Tibial nerve (tissue), 4 donors: Measurements from ENCODE around the gene PLGRKT. TPM values are rescaled to one million over a fixed set of nuclear protein-coding genes. Genes with fewer than 3 reads are reported as not detected.
"Not testable (repeated sequence)": the region's sequence is repeated elsewhere in the genome, so short reads cannot be mapped to it uniquely, and the experiment has no call there.

Experiments
- DNase-seq, 2 donors: peaks; one replicate each; pipeline ENCODE4 v3.0.0-alpha.2; 2019; ENCODE audit warnings: low spot score in 2 of 2
- H3K27ac ChIP-seq, 4 donors: fragments of 200-600 bp; sonication (generic) in 3 of 4; one replicate each; pipeline ENCODE4 v1.5.1; 2017 to 2019; ENCODE audit warnings: mild to moderate bottlenecking in 1 of 4
- H3K27me3 ChIP-seq, 2 donors: fragments of 200-600 bp; sonication (generic) in 1 of 2; one replicate each; pipeline versions ENCODE4 v1.5.1 to v1.6.0; 2017 to 2019
- H3K36me3 ChIP-seq, 3 donors: fragments of 200-600 bp; sonication (generic); one replicate each; pipeline ENCODE4 v1.5.1; 2018 to 2019
- H3K4me1 ChIP-seq, 4 donors: fragments of 200-600 bp; sonication (generic) in 3 of 4; one replicate each; pipeline ENCODE4 v1.5.1; 2017 to 2019
- H3K4me3 ChIP-seq, 4 donors: fragments of 200-600 bp; sonication (generic) in 3 of 4; one replicate each; pipeline ENCODE4 v1.5.1; 2017 to 2019; ENCODE audit warnings: mild to moderate bottlenecking in 1 of 4, moderate library complexity in 1 of 4
- H3K9me3 ChIP-seq, 4 donors: fragments of 200-600 bp; sonication (generic) in 3 of 4; one replicate each; pipeline ENCODE4 v1.5.1; 2017 to 2019
- CTCF ChIP-seq, 5 experiments: fragments of 200-600 bp in 3 of 5; fragments of 450-650 bp in 2 of 5; sonication (generic) in 3 of 5; IDR thresholded peaks; one replicate each; pipeline ENCODE4 v1.5.1; 2016 to 2019; ENCODE audit warnings: antibody characterized with exemption in 5 of 5, mild to moderate bottlenecking in 3 of 5, moderate library complexity in 2 of 5
- EP300 ChIP-seq, 2 donors: sonication (generic); formaldehyde crosslinking; IDR thresholded peaks; one replicate each; pipeline ENCODE4 v1.6.1; 2017; ENCODE audit warnings: antibody characterized with exemption in 2 of 2, mild to moderate bottlenecking in 1 of 2
- POLR2A ChIP-seq, 2 donors: fragments of 450-650 bp; IDR thresholded peaks; one replicate each; pipeline ENCODE4 v1.6.1; 2017; ENCODE audit warnings: antibody characterized with exemption in 2 of 2, mild to moderate bottlenecking in 2 of 2, moderate library complexity in 2 of 2
- WGBS, 2 donors: methylation state at CpG; one replicate each; pipeline ENCODE4 v1.1.5; 2018; 5-methylcytosine and 5-hydroxymethylcytosine counted together
- total RNA-seq, 4 donors: library from RNA; depleted of rRNA; stranded (reverse); fragments of >200 nt; gene quantifications; one replicate each; pipeline ENCODE4 v1.1.0, GENCODE V29; 2016

PLGRKT gene
- total RNA-seq, 4 donors from 2014 or later: 8.4 to 12.0 (median 9.3) TPM

GRCh38 chr9:5470816-5471215, 33.1 kb upstream of the PLGRKT start:
- H3K27ac ChIP-seq: no peak overlapping the region
- H3K4me3 ChIP-seq: no peak overlapping the region
- 89 to 90% methylated on average over 3 of the region's 3 CpGs for WGBS, 2 donors
- peaks cover 0 to 11% (median 0%) of the 10 kb centered on the region in 3 donors for H3K36me3 ChIP-seq
- TF ChIP-seq CTCF (IDR thresholded peaks at IDR 0.05) (no peak), POLR2A (IDR thresholded peaks at IDR 0.05) (no peak), EP300 (IDR thresholded peaks at IDR 0.05) (no peak)
- DNase-seq: no peak
- no peaks in the 10 kb centered on the region for H3K9me3 ChIP-seq
- no peaks in the 10 kb centered on the region for H3K4me1 ChIP-seq
- H3K27me3 ChIP-seq: no peaks in the 10 kb centered on the region

- Histone ChIP-seq H3K36me3 (peaks cover 0 to 16% (median 0%) of the 10 kb centered on the region in 3 donors), H3K27ac (no peak overlapping the region)
Measured at GRCh38 chr9:5470122-5470521, 32.4 kb upstream of the PLGRKT start.

GRCh38 chr9:5468850-5469249, 31.1 kb upstream of the PLGRKT start:
- DNase-seq: no peak
- TF ChIP-seq POLR2A (IDR thresholded peaks at IDR 0.05) (no peak), CTCF (IDR thresholded peaks at IDR 0.05) (no peak), EP300 (IDR thresholded peaks at IDR 0.05) (no peak)
- Histone ChIP-seq H3K4me3 (no peak overlapping the region), H3K36me3 (peaks cover 0 to 21% (median 0%) of the 10 kb centered on the region in 3 donors), H3K4me1 (no peaks in the 10 kb centered on the region), H3K9me3 (no peaks in the 10 kb centered on the region), H3K27me3 (no peaks in the 10 kb centered on the region), H3K27ac (no peak overlapping the region)
- WGBS, 2 donors: 58 to 64% methylated on average over 5 of the region's 5 CpGs

More at GRCh38 chr9:5470122-5470521, 32.4 kb upstream of the PLGRKT start:
- TF ChIP-seq POLR2A (IDR thresholded peaks at IDR 0.05) (no peak), EP300 (IDR thresholded peaks at IDR 0.05) (no peak)
- Histone ChIP-seq H3K27me3 (no peaks in the 10 kb centered on the region), H3K9me3 (no peaks in the 10 kb centered on the region), H3K4me1 (no peaks in the 10 kb centered on the region), H3K4me3 (no peak overlapping the region)
- DNase-seq: no peak
- WGBS, 2 donors: 59 to 66% methylated on average over 1 of the region's 1 CpG

- Histone ChIP-seq H3K4me1 (no peaks in the 10 kb centered on the region), H3K36me3 (peaks cover 0 to 31% (median 0%) of the 10 kb centered on the region in 3 donors), H3K27me3 (no peaks in the 10 kb centered on the region), H3K9me3 (no peaks in the 10 kb centered on the region), H3K4me3 (no peak overlapping the region), H3K27ac (no peak overlapping the region)
- DNase-seq: no peak
- no peak for TF ChIP-seq POLR2A (IDR thresholded peaks at IDR 0.05)
- no peak for TF ChIP-seq EP300 (IDR thresholded peaks at IDR 0.05)
- TF ChIP-seq CTCF (IDR thresholded peaks at IDR 0.05): no peak
- 57 to 60% methylated on average over 2 of the region's 2 CpGs for WGBS, 2 donors
Measured at GRCh38 chr9:5466766-5467165, 29.0 kb upstream of the PLGRKT start.

GRCh38 chr9:5466005-5466404, 28.3 kb upstream of the PLGRKT start:
- H3K27me3 ChIP-seq: no peaks in the 10 kb centered on the region
- TF ChIP-seq CTCF (IDR thresholded peaks at IDR 0.05): no peak
- TF ChIP-seq POLR2A (IDR thresholded peaks at IDR 0.05): no peak
- no peak for TF ChIP-seq EP300 (IDR thresholded peaks at IDR 0.05)
- H3K9me3 ChIP-seq: no peaks in the 10 kb centered on the region
- no peaks in the 10 kb centered on the region for H3K4me1 ChIP-seq
- H3K36me3 ChIP-seq: peaks cover 0 to 31% (median 0%) of the 10 kb centered on the region in 3 donors
- WGBS, 2 donors: 67 to 74% methylated on average over 1 of the region's 1 CpG
- no peak overlapping the region for H3K27ac ChIP-seq
- DNase-seq: no peak
- no peak overlapping the region for H3K4me3 ChIP-seq

GRCh38 chr9:5464831-5465330, 27.2 kb upstream of the PLGRKT start:
- H3K4me1 ChIP-seq, H3K9me3 ChIP-seq, H3K27ac ChIP-seq, H3K4me3 ChIP-seq, H3K27me3 ChIP-seq, DNase-seq: not testable (repeated sequence)
- peaks cover 0 to 31% (median 0%) of the 10 kb centered on the region in 3 donors for H3K36me3 ChIP-seq
- 90 to 91% methylated on average over 4 of the region's 4 CpGs for WGBS, 2 donors
